Psoas muscle (tissue), 8 donors: Measurements from ENCODE around the gene TSSK6. TPM values are rescaled to one million over a fixed set of nuclear protein-coding genes. Genes with fewer than 3 reads are reported as not detected.

Experiments used
- ATAC-seq, 4 donors: fragments of 200-7000 bp; cut with Tn5 transposase; one replicate each; pipeline ENCODE4 v1.9.1; 2020; ENCODE audit warnings: moderate library complexity in 3 of 4, mild to moderate bottlenecking in 2 of 4
- DNase-seq, 2 donors: peaks; one replicate each; pipeline ENCODE4 v3.0.0-alpha.2; 2020
- H3K27ac ChIP-seq: fragments of 200-600 bp; one replicate; pipeline ENCODE4 v1.8.0; 2022
- H3K27me3 ChIP-seq, 3 donors: fragments of 200-600 bp in 1 of 3; one replicate each; pipeline versions ENCODE4 v1.6.1 to v1.8.0; 2013 to 2022; ENCODE audit warnings: low read length in 2 of 3, mild to moderate bottlenecking in 2 of 3, moderate library complexity in 1 of 3; ENCODE audit not compliant: insufficient read depth in 3 of 3
- H3K36me3 ChIP-seq, 2 donors: fragments of 200-600 bp in 1 of 2; one replicate each; pipeline versions ENCODE4 v1.6.1 to v1.8.0; 2013 to 2022; ENCODE audit warnings: low read depth in 1 of 2, mild to moderate bottlenecking in 1 of 2, moderate library complexity in 1 of 2; ENCODE audit not compliant: insufficient read depth in 1 of 2
- H3K4me1 ChIP-seq: fragments of 200-600 bp; one replicate; pipeline ENCODE4 v1.8.0; 2022
- H3K4me3 ChIP-seq: fragments of 200-600 bp; one replicate; pipeline ENCODE4 v1.8.0; 2022; ENCODE audit warnings: mild to moderate bottlenecking
- H3K9me3 ChIP-seq: fragments of 200-600 bp; one replicate; pipeline ENCODE4 v1.8.0; 2022
- WGBS, 3 donors: extraction: QIAGEN DNeasy Blood & Tissue Kit; methylation state at CpG; one replicate each; pipeline versions ENCODE4 v1.1.6 to v1.1.7; 2013; 5-methylcytosine and 5-hydroxymethylcytosine counted together
- intact Hi-C, 2 donors: fragments of 100-400 bp; cut with DNase I; formaldehyde crosslinking; loops; one replicate each; pipeline versions ENCODE4 v1.11.0 to v1.14.2; 2022
- polyA plus RNA-seq, 3 donors: library from polyadenylated mRNA; stranded (reverse); fragments of 200-250 nt; gene quantifications; one replicate each; pipeline ENCODE4 v1.2.3, GENCODE V29; 2013
- total RNA-seq, 4 donors: library from RNA; stranded (reverse); fragmentation: NEBNext Ultra II Directional in 2 of 4; extraction: Animal tissue kit (Norgen Biotek cat#: 25700) in 2 of 4; gene quantifications; one replicate each; pipeline versions ENCODE4 v1.2.1 to v1.2.4, GENCODE V29; 2021 to 2023
- TF ChIP-seq, protein P1 (sequence below): fragments of 200-600 bp; IDR thresholded peaks from one replicate; pipeline ENCODE4 v1.8.0; 2022; ENCODE audit warnings: antibody characterized with exemption
- donor health status: healthy with polysubstance abuse.
- donor health status: DM: no; HTN: no; CAD: no; lungs with moderate emphysema.
- donor health status: Bipolar disorder and iron deficiency.
- donor health status: healthy.
- donor health status: DM: yes; HTN: yes; CAD: no.
- donor health status: DM: no; HTN: no; CAD: no.
- donor health status: DM: no; HTN: no; CAD: no.
- donor health status: DM: yes; HTN: yes; CAD: no.

Gene TSSK6
- total and polyA plus RNA-seq, 7 donors: 0.37 to 3.2 (median 0.99) TPM; not detected in 1

DNA sequence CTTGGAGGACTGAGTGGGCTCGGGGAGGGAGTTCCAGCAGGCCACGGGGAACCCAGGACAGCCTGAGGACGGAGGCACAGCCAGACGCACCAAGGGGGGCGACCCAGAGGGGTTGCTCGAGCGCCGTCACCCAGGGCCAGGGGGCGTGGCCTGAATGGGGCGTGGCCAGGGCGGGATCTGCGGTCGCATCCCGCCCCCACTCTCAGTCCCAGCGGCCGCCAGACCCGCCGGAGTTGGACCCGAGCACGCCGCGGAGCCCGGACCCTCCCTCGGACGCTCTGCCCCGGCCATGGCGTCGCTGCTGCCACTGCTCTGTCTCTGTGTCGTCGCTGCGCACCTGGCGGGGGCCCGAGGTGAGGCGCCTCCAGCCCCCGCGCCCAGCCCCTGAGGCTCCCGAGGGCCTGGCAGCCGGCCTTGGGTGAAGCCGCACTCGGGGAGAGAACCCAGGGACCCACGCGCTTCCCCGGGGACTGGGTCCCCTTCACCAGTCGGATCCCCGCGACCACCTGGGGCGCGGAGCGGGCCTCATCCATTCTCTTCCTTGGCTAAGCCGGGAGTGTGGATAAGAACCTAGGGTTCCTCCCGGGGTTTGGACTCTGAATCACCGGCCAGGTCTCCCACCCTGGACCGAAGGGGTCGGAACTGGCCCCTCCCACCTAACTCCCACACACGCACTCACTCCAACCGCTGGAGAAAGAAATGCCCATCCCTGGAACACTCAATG, 22.9 kb upstream of the TSSK6 start, which contains the start of gene CILP2:
CILP2 (plus strand) TSS at position 205 of the 724 bp plus-strand sequence; CDS start at position 290, 85 bp downstream.
- Histone ChIP-seq H3K4me1 (peaks cover 12% of the 10 kb centered on the region), H3K9me3 (no peaks in the 10 kb centered on the region), H3K4me3 (peak within 1 kb of the TSS; percentile 42), H3K36me3 (no peaks in the 10 kb centered on the region), H3K27ac (no peak within 1 kb of the TSS), H3K27me3 (peaks cover 0 to 60% (median 40%) of the 10 kb centered on the region in 3 donors)
- intact Hi-C loops: no loop called here
- ATAC-seq (peak in 3 of 4 donors; percentile 29 to 33 (median 29)), DNase-seq (peak; percentile 54 to 61)
- WGBS, 3 donors: 1 to 4% (median 2%) methylated on average over 35 to 56 of the region's 56 CpGs
- TF ChIP-seq, protein P1, sequence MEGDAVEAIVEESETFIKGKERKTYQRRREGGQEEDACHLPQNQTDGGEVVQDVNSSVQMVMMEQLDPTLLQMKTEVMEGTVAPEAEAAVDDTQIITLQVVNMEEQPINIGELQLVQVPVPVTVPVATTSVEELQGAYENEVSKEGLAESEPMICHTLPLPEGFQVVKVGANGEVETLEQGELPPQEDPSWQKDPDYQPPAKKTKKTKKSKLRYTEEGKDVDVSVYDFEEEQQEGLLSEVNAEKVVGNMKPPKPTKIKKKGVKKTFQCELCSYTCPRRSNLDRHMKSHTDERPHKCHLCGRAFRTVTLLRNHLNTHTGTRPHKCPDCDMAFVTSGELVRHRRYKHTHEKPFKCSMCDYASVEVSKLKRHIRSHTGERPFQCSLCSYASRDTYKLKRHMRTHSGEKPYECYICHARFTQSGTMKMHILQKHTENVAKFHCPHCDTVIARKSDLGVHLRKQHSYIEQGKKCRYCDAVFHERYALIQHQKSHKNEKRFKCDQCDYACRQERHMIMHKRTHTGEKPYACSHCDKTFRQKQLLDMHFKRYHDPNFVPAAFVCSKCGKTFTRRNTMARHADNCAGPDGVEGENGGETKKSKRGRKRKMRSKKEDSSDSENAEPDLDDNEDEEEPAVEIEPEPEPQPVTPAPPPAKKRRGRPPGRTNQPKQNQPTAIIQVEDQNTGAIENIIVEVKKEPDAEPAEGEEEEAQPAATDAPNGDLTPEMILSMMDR: no peak

DNA sequence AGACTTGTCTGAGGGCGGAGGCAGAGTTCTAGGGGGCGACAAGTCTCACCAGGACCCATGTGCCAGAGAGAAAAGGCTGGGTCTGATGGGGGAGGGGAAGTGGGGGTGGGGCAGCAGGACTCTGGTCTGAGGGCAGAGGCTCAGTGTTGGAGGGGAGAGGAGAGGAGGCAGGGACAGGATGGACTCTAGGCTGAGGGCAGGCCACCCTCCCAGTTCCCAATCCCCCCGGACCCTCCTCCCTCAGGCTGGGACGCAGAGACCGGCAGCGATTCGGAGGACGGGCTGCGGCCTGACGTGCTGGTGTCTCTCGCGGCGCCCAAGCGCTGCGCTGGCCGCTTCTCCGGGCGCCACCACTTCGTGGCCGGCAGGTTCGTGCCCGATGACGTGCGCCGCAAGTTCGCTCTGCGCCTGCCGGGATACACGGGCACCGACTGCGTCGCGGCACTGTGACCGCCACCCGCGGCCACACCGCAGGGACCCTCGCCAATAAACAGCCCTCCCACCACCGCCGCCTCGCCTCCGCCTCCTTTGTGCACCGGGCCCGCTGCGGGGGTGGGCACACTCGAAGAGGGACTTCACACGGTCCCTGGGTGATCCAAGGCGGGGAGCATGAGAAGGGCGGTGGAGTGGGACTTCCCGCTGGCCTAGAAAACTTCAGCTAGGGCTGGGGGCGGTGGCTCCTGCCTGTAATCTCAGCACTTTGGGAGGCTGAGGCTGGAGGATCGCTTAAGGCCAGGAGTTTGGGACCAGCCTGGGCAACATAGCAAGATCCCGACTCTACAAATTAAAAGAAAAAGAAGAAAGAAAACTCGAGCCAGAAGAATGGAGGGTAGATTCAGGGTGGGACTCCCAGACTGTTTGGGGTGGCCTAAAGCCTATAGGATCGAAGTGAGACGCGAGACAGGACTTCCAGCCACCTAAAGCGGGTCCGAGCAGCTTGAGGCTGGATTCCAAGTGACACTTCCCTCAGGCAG, 22.0 kb upstream of the TSSK6 start:
- TF ChIP-seq, protein P1: no peak
- Histone ChIP-seq H3K4me3 (peak overlapping the region; percentile 42), H3K36me3 (no peaks in the 10 kb centered on the region), H3K27ac (no peak overlapping the region), H3K4me1 (peaks cover 15% of the 10 kb centered on the region), H3K27me3 (peaks cover 0 to 51% (median 35%) of the 10 kb centered on the region in 3 donors), H3K9me3 (no peaks in the 10 kb centered on the region)
- DNase-seq: no peak
- ATAC-seq: no peak
- 30 to 33% (median 30%) methylated on average over 40 to 59 of the region's 59 CpGs for WGBS, 3 donors
- intact Hi-C loops: no loop called here

DNA sequence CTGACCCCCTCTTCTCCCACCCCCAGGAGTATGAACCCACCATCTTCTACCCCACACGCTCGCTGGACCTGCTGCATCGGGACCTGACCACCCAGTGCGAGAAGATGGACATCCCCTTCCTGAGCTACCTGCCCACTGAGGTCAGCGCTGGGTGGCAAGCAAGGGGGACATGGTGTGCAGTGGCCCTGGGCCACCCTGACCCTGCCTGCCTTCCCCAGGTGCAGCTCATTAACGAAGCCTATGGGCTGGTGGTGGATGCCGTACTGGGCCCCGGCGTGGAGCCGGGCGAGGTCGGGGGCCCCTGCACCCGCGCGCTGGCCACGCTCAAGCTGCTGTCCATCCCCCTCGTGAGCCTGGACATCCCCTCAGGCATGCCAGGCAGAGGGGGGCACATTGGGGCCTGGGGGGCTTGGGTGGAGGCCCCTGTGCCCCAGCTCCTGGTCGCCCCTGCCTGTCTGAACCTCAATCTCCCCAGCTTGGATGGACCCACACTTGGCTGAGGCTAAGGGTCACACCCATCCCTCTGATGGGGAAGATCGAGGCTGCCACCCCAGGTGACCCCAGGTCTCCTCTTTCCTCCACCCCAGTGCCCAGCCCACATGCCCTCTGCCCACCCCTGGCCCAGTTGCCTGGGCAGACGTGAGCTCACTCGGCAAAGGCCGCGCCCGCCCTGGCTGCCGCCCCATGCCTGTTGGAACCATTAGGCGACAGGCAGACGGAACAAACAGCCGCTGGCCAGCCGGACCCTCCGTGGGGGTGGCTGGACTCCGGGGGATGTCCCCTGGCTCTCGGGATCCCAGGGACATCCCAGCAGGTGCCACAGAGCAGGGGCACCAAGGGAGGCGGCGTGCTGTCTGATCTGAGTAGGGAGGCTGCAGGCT, 20.2 kb upstream of the TSSK6 start:
- Histone ChIP-seq H3K27me3 (peaks cover 0 to 33% (median 26%) of the 10 kb centered on the region in 3 donors), H3K27ac (no peak overlapping the region), H3K9me3 (no peaks in the 10 kb centered on the region), H3K36me3 (no peaks in the 10 kb centered on the region), H3K4me1 (peaks cover 13% of the 10 kb centered on the region), H3K4me3 (no peak overlapping the region)
- intact Hi-C loops: no loop called here
- DNase-seq (no peak), ATAC-seq (no peak)
- 65 to 84% (median 75%) methylated on average over 24 to 34 of the region's 34 CpGs for WGBS, 3 donors
- TF ChIP-seq, protein P1: no peak

DNA sequence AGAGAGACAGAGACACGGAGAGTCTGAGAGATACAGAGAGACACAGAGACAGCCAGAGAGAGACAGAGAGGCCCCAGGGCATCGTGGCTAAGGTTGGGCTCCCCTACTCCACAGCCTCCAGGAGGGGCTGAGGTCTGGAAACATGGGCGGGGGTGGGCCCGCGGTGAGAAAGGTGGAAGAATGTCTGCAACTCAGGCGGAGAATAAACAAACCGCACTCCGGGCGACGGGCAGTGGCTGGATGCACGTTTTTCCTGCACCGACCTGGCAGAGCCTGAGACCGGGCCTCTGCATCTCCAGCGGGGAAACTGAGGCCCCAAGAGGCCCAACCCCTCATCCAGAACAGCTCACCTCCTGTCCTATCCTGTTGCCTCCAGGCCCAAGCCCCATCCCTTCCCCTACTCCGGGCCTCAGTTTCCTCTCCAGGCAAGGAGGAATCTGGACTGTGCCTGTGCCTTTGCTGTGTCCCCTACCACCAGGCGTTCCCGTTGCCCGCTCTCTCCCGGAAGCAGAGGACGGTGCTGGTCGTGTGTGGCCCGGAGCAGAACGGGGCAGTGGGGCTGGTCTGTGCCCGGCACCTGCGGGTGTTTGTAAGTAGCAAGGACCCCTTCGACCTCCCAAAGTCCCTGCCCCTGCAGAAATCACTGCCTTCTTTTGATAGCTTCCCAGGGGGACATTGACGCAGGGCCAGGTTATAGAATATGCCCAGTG, 19.4 kb upstream of the TSSK6 start:
- Histone ChIP-seq H3K27me3 (peaks cover 0 to 26% (median 21%) of the 10 kb centered on the region in 3 donors), H3K4me1 (peaks cover 13% of the 10 kb centered on the region), H3K4me3 (no peak overlapping the region), H3K9me3 (no peaks in the 10 kb centered on the region), H3K27ac (no peak overlapping the region), H3K36me3 (peaks cover 0 to under 1% of the 10 kb centered on the region in 2 donors)
- intact Hi-C loops: loop anchor here in 1 of 2 donors (5.0 kb wide), 2 partner anchors 113 to 428 kb away; no protein-coding TSS in a partner anchor
- WGBS, 3 donors: 79 to 85% (median 83%) methylated on average over 27 of the region's 27 CpGs
- no peak for ATAC-seq
- TF ChIP-seq, protein P1: no peak
- DNase-seq: no peak
